SK-N-SH (cell line): ENCODE results near the gene ZNF609. TPM values are rescaled to one million over a fixed set of nuclear protein-coding genes. Genes with fewer than 3 reads are reported as not detected.

Experiments used
- CTCF ChIA-PET: fragments of 300-600, 350-600 bp; formaldehyde crosslinking; extraction: SDS; loops from one replicate; lab custom pipeline; 2021; lab: Yijun Ruan, JAX
- POLR2A ChIA-PET: fragments of 350-600 bp; sonication (Branson Sonifier 250); formaldehyde crosslinking; extraction: SDS; loops from one replicate; lab custom pipeline; 2020; ENCODE audit warnings: antibody characterized with exemption, inconsistent platforms; lab: Yijun Ruan, JAX
- DNase-seq: peaks from one replicate; pipeline ENCODE4 v3.0.0; 2012
- H2AFZ ChIP-seq: fragments of 200-600 bp; sonication (generic); 2 replicates; pipeline ENCODE4 v1.8.1; 2016; ENCODE audit warnings: antibody characterized with exemption, mild to moderate bottlenecking, low read depth
- H3F3A ChIP-seq: fragments of 200-600 bp; sonication (generic); replicated peaks from 2 replicates; pipeline ENCODE3; 2016; ENCODE audit warnings: antibody characterized with exemption, mild to moderate bottlenecking; ENCODE audit not compliant: insufficient read depth
- H3K27ac ChIP-seq, 2 experiments: fragments of 200-500 bp in 1 of 2; fragments of 200-600 bp in 1 of 2; sonication (Bioruptor generic) in 1 of 2; sonication (generic), shearing (Covaris generic) in 1 of 2; 2 replicates each; pipeline versions ENCODE4 v1.5.1 to v1.6.1; 2014 to 2016; ENCODE audit warnings: low read depth in 2 of 2, inconsistent platforms in 1 of 2, low read length in 1 of 2, mild to moderate bottlenecking in 1 of 2, mixed read lengths in 1 of 2
- H3K27me3 ChIP-seq: fragments of 200-600 bp; sonication (generic), shearing (Covaris generic); 2 replicates; pipeline ENCODE4 v1.6.1; 2016; ENCODE audit warnings: mixed run types; ENCODE audit not compliant: insufficient read depth
- H3K36me3 ChIP-seq, 2 experiments: fragments of 200-500 bp in 1 of 2; fragments of 200-600 bp in 1 of 2; sonication (Bioruptor generic) in 1 of 2; sonication (generic) in 1 of 2; replicated peaks in 1 of 2; 2 replicates each; pipeline versions ENCODE3 to v1.5.1; 2014 to 2016; ENCODE audit warnings: low read length in 1 of 2, mild to moderate bottlenecking in 1 of 2; ENCODE audit not compliant: insufficient read depth in 2 of 2, control insufficient read depth in 1 of 2
- H3K4me1 ChIP-seq, 2 experiments: fragments of 200-500 bp in 1 of 2; fragments of 200-600 bp in 1 of 2; sonication (Bioruptor generic) in 1 of 2; sonication (generic), shearing (Covaris generic) in 1 of 2; 2 replicates each; pipeline versions ENCODE4 v1.5.1 to v1.6.1; 2014 to 2016; ENCODE audit warnings: low read depth in 1 of 2, low read length in 1 of 2, mixed run types in 1 of 2; ENCODE audit not compliant: insufficient read depth in 2 of 2, control insufficient read depth in 1 of 2
- H3K4me2 ChIP-seq: fragments of 200-600 bp; sonication (generic), shearing (Covaris generic); 2 replicates; pipeline ENCODE4 v1.6.1; 2017; ENCODE audit warnings: mixed run types
- H3K4me3 ChIP-seq, 2 experiments: fragments of 200-500 bp in 1 of 2; fragments of 200-600 bp in 1 of 2; sonication (Bioruptor generic) in 1 of 2; sonication (generic), shearing (Covaris generic) in 1 of 2; 2 replicates each; pipeline versions ENCODE4 v1.5.1 to v1.8.1; 2014 to 2016; ENCODE audit warnings: low read depth in 2 of 2, inconsistent platforms in 1 of 2, low read length in 1 of 2, mild to moderate bottlenecking in 1 of 2, mixed read lengths in 1 of 2, moderate library complexity in 1 of 2
- H3K79me2 ChIP-seq: fragments of 200-600 bp; sonication (generic); 2 replicates; pipeline ENCODE4 v1.8.1; 2017; ENCODE audit warnings: mild to moderate bottlenecking; ENCODE audit not compliant: insufficient read depth
- H3K9ac ChIP-seq: fragments of 200-600 bp; sonication (generic); 2 replicates; pipeline ENCODE4 v1.6.1; 2017; ENCODE audit warnings: mixed run types
- H3K9me2 ChIP-seq: fragments of 200-600 bp; sonication (generic); 2 replicates; pipeline ENCODE4 v1.6.1; 2017; ENCODE audit warnings: mixed run types
- H3K9me3 ChIP-seq: fragments of 200-600 bp; sonication (generic); 2 replicates; pipeline ENCODE4 v1.6.1; 2017; ENCODE audit warnings: mixed run types, mild to moderate bottlenecking, moderate library complexity
- H4K20me1 ChIP-seq: fragments of 200-600 bp; sonication (generic); 2 replicates; pipeline ENCODE4 v1.6.1; 2017; ENCODE audit warnings: mild to moderate bottlenecking, mixed run types; ENCODE audit not compliant: insufficient read depth
- EP300 ChIP-seq, 2 experiments: IDR thresholded peaks; 2 replicates each; pipeline versions ENCODE4 v1.4.0 to v1.6.1; 2012; ENCODE audit warnings: borderline replicate concordance in 1 of 2, low read depth in 1 of 2, low read length in 1 of 2
- EZH2phosphoT487 ChIP-seq: fragments of 200-600 bp; sonication (generic); IDR thresholded peaks from 2 replicates; pipeline ENCODE4 v1.6.1; 2017; ENCODE audit warnings: low read depth, mixed run types, mild to moderate bottlenecking, antibody characterized with exemption, moderate library complexity, borderline replicate concordance
- GABPA ChIP-seq: IDR thresholded peaks from 2 replicates; pipeline ENCODE4 v1.4.0; 2012; ENCODE audit warnings: low read depth, mild to moderate bottlenecking
- GATA2 ChIP-seq: sonication (generic); formaldehyde crosslinking; IDR thresholded peaks from 2 replicates; pipeline ENCODE4 v1.5.0; 2020; ENCODE audit warnings: mild to moderate bottlenecking, missing genetic modification reagents
- MXI1 ChIP-seq: IDR thresholded peaks from 2 replicates; pipeline ENCODE4 v1.6.1; 2012; ENCODE audit warnings: mild to moderate bottlenecking, low read depth, low read length, improper control_type of control experiment
- NFIC ChIP-seq: IDR thresholded peaks from 2 replicates; pipeline ENCODE4 v1.4.0; 2012; ENCODE audit warnings: borderline replicate concordance
- PBX3 ChIP-seq: IDR thresholded peaks from 2 replicates; pipeline ENCODE4; 2012
- RAD21 ChIP-seq: IDR thresholded peaks from 2 replicates; pipeline ENCODE4 v1.6.1; 2012; ENCODE audit warnings: mild to moderate bottlenecking, low read length
- RCOR1 ChIP-seq: fragments of 150-350 bp; IDR thresholded peaks from 2 replicates; pipeline ENCODE4 v1.6.1; 2017; ENCODE audit warnings: antibody characterized with exemption, low read length
- RFX5 ChIP-seq: IDR thresholded peaks from 2 replicates; pipeline ENCODE4 v1.6.1; 2012; ENCODE audit warnings: mild to moderate bottlenecking, improper control_type of control experiment, low read length
- RXRA ChIP-seq: IDR thresholded peaks from 2 replicates; pipeline ENCODE4 v1.4.0; 2012; ENCODE audit warnings: low read depth, mild to moderate bottlenecking, borderline replicate concordance
- TCF12 ChIP-seq: IDR thresholded peaks from 2 replicates; pipeline ENCODE4 v1.4.0; 2012
- USF2 ChIP-seq: fragments of 150-350 bp; IDR thresholded peaks from 2 replicates; pipeline ENCODE4 v1.6.1; 2017; ENCODE audit warnings: antibody characterized with exemption, low read length, low read depth, borderline replicate concordance
- polyA plus RNA-seq, 3 experiments: library from polyadenylated mRNA; depleted of rRNA; stranded (reverse); fragments of >200 nt; gene quantifications; 2 replicates each; pipeline ENCODE4 v1.2.3, GENCODE V29; 2012

ZNF609 gene
- polyA plus RNA-seq, 1 of the 3 experiments (the other 2 are of a cell fraction) = 12.6 TPM

- CTCF ChIA-PET = no interaction called here
- TF ChIP-seq RFX5 = no peak
- no peak for TF ChIP-seq MXI1
- no peak for TF ChIP-seq PBX3
- no peak for TF ChIP-seq EP300 (IDR thresholded peaks at IDR 0.05; ENCODE audit: borderline replicate concordance in 1 of 2, low read depth in 1 of 2, low read length in 1 of 2)
- no peak for TF ChIP-seq TCF12
- no peak for TF ChIP-seq NFIC
- TF ChIP-seq USF2 = no peak
- no peak for TF ChIP-seq GATA2 (CRISPR knock-in tag)
- no peak for TF ChIP-seq GABPA
- TF ChIP-seq, all 33 proteins: peak for 0
- no peaks in the 10 kb centered on the region for H3K27me3 ChIP-seq
- H3K36me3 ChIP-seq = peaks cover 0 to 30% of the 10 kb centered on the region in 2 experiments
- no peak overlapping the region for H2AFZ ChIP-seq
- no peaks in the 10 kb centered on the region for H3K9me3 ChIP-seq
- no peak overlapping the region for H3K4me2 ChIP-seq
- no peak overlapping the region for H3K9ac ChIP-seq
- H3K4me3 ChIP-seq = no peak overlapping the region
- no peaks in the 10 kb centered on the region; a peak in 1 of 4 replicates for H3K4me1 ChIP-seq
- peaks cover 4% of the 10 kb centered on the region for H3F3A ChIP-seq
- H4K20me1 ChIP-seq = peaks cover 5% of the 10 kb centered on the region
- peaks cover 92% of the 10 kb centered on the region for H3K79me2 ChIP-seq
- H3K27ac ChIP-seq = no peak overlapping the region
- H3K9me2 ChIP-seq = no peaks in the 10 kb centered on the region
- POLR2A ChIA-PET = no interaction called here
- DNase-seq = no peak
Measured at GRCh38 chr15:64485796-64486195, 25.4 kb downstream of the ZNF609 start.

DNA sequence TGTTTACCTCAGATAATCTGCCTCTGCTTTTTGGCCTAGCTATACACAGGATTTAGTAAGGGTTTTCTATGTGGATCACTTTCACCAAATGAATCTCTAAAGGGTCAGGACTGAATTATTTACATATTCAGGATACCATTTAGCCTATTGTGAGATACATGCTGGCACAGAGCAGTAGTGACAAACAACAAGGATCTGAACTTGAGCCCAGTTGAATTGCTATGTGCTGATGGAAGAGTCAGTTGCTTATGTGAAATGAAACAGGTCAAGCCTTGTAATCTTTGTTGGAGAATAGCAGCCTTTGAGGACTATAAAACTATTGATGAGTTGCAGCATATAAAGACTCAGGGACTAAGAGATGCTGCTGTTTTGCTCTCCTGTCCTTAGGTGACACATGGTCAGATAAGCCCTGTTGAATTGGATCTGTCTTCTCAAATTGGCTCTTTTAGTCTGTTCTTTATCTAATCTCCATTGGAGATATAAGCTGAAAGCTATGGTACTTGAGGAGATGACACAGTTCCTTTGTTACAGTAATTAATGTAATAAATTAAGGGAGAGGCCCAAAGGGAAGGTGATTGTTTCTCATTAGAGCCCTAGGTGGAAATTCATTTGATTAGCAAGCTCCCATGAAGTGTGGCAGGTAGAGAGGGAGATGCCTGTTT, 30.4 kb downstream of the ZNF609 start:
- Histone ChIP-seq H3K9me2 (no peaks in the 10 kb centered on the region), H3K79me2 (peaks cover 86% of the 10 kb centered on the region), H3K4me1 (peaks cover 0 to 3% of the 10 kb centered on the region in 2 experiments; a peak in 1 of 4 replicates), H4K20me1 (peaks cover 18% of the 10 kb centered on the region), H2AFZ (no peak overlapping the region), H3K9me3 (no peaks in the 10 kb centered on the region), H3K27me3 (no peaks in the 10 kb centered on the region), H3K36me3 (peaks cover 0 to 27% of the 10 kb centered on the region in 2 experiments), H3K27ac (no peak overlapping the region; a peak in 1 of 4 replicates), H3K4me2 (no peak overlapping the region), H3K4me3 (no peak overlapping the region), H3F3A (peaks cover 7% of the 10 kb centered on the region), H3K9ac (no peak overlapping the region)
- ChIA-PET POLR2A (interaction anchor here (0.6 kb wide), 1 partner anchor 26 kb away, joined by 3 read pairs; no protein-coding TSS in a partner anchor), CTCF (interaction anchor here (1.0 to 1.8 kb wide), 3 partner anchors 11 to 162 kb away, joined by 3 to 6 read pairs (median 5); no protein-coding TSS in a partner anchor)
- no peak for TF ChIP-seq RCOR1
- peak in 1 of 2 experiments; percentile 30; a peak in 1 of 4 replicates for TF ChIP-seq EP300 (IDR thresholded peaks at IDR 0.05; ENCODE audit: borderline replicate concordance in 1 of 2, low read depth in 1 of 2, low read length in 1 of 2)
- no peak for TF ChIP-seq RXRA
- no peak for TF ChIP-seq EZH2phosphoT487
- peak; percentile 51 for TF ChIP-seq GATA2 (CRISPR knock-in tag)
- TF ChIP-seq RAD21 = no peak
- no peak for DNase-seq
